ENCODE results near the gene GYPE.
"Not testable (repeated sequence)": the region's sequence is repeated elsewhere in the genome, so short reads cannot be mapped to it uniquely, and the experiment has no call there.

GRCh38 chr4:143907811-143908210, 2.5 kb upstream of the GYPE start:
- TF ChIP-seq SP3 (tag by site-specific recombination; IDR thresholded peaks at IDR 0.05); OSR2 (tag by site-specific recombination; IDR thresholded peaks at IDR 0.05); ZNF830 (tag by site-specific recombination; IDR thresholded peaks at IDR 0.05; ENCODE audit: low read depth); ZNF292 (tag by site-specific recombination; IDR thresholded peaks at IDR 0.05; ENCODE audit: borderline replicate concordance, low read depth); ZNF555 (tag by site-specific recombination; conservative IDR thresholded peaks at IDR 0.05); PRDM10 (tag by site-specific recombination; IDR thresholded peaks at IDR 0.05); MYNN (tag by site-specific recombination; IDR thresholded peaks at IDR 0.05; ENCODE audit: borderline replicate concordance); ZFP37 (tag by site-specific recombination; IDR thresholded peaks at IDR 0.05); BCL6B (tag by site-specific recombination; IDR thresholded peaks at IDR 0.05); CTCF (tag by site-specific recombination; IDR thresholded peaks at IDR 0.05); OVOL3 (tag by site-specific recombination; IDR thresholded peaks at IDR 0.05); ZNF660 (tag by site-specific recombination; IDR thresholded peaks at IDR 0.05): not testable (repeated sequence)
